GM21723 (cell line): ENCODE results near the gene NPTXR.
"Not testable (repeated sequence)": the region's sequence is repeated elsewhere in the genome, so short reads cannot be mapped to it uniquely, and the experiment has no call there.

Experiments used
- ATAC-seq: cut with Tn5 transposase; IDR thresholded peaks from one replicate; pipeline ENCODE4 v1.9.1; 2021; ENCODE audit warnings: mild to moderate bottlenecking, moderate library complexity; ENCODE audit not compliant: unreplicated experiment

The NPTXR gene

DNA sequence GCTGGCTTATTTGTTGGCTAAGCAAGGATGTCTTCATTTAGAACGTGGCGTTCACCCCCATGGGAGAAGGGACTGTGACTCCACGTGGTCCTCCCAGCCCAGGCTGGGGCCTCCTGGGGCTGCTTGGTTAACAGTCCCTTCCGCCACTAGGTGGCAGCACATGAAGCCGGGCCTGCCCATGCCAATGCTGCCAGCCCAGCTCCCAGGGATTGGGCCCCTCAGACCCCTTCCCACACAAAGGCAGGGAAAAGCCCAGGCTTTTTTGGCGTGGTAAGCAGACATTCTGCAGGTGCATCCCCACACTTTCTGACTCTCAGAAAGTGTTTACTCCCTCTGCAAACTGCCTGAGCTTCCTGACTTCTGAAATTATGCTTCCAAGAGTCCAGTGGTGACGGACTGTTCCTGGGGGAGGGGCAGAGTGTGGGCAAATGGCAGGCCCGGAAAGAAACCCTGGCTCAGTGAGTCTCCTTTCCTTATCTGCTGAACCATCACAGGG lies 25.1 kb upstream of the NPTXR start:
- no peak for ATAC-seq

DNA sequence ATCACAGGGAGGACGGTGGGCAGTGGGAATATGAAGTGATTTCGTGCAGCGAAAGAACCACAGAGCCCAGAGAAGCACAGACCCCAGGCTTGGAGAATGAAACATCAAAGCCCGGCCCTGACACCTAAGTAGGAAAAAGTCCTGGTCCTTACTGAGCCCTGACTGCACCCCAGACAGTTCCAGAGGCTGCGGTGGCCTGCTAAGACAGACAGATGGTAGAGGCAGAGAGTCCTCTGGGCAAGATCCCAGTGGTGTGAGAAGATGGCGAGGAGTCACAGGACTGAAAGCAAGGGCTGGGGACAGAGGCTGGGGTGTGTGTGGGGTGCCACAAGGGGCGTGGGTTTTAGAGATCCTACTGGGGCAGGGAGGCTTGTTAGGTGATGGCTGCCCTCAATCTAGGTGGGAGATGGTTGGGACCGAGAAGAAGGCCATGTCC lies 24.5 kb upstream of the NPTXR start:
- no peak for ATAC-seq

- ATAC-seq, result no peak
Observed at GRCh38 chr22:38867471-38868285, 23.9 kb upstream of the NPTXR start.

- no peak for ATAC-seq
Observed at GRCh38 chr22:38867124-38867455, 23.3 kb upstream of the NPTXR start.

GRCh38 chr22:38866399-38867123 lies 22.7 kb upstream of the NPTXR start:
- no peak for ATAC-seq

DNA sequence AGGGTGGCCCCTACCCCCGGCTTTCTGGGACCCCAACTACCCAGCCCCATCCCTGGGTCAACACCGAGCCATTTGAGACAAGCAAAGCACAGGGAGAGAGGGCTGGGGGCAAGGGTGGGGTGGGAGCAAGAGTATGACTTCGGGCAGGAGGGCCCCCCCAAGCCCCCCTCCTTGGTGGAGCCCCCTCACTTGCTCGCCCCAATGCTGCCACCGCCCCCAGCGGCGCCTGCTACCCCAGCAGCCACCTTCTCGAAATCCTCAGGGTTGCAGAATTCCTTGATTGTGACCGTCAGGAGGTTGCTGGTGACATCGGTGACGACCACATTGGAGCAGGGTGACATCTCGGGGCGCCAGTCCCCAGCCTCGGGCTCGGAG lies 22.2 kb upstream of the NPTXR start:
- no peak for ATAC-seq

DNA sequence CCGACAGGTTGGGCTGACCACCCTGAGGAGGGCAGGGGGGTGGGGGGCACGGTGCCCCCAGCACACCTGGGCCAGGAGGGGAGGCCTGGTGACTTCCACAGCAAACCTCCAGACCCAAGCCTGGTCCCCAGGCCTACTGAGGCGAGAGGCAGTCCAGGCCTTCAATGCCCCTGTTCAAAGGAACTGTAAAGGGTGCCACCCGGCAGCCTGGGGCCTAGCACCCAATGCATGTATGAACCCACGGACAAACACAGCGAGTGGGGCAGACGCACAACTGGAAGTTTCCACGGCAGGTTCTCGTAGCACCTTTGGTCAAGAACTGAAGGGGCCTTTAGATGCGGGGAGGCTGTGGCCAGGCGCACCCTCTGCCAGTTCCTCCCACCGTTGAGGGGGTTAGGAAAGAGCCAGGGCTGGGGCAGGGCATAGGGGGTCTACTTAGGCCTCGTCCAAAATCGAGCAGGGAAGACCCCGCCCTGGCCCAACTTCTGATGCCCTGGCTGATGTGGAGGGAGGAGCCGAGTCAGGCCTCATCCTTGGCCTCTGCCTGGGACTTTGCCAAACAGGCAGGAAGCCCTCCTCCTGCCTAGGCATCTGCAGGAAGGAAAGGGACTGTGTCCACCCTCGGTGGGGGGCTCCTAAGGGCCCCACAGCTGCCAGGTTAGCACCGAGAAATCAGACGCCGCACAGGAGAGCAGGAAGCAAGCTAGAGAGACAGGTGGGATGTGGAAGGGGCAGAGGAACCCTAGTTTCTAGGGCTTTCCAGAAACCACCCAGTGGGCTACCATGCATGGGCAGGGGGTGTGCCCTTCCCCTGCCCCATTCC lies 21.6 kb upstream of the NPTXR start:
- ATAC-seq, result no peak

DNA sequence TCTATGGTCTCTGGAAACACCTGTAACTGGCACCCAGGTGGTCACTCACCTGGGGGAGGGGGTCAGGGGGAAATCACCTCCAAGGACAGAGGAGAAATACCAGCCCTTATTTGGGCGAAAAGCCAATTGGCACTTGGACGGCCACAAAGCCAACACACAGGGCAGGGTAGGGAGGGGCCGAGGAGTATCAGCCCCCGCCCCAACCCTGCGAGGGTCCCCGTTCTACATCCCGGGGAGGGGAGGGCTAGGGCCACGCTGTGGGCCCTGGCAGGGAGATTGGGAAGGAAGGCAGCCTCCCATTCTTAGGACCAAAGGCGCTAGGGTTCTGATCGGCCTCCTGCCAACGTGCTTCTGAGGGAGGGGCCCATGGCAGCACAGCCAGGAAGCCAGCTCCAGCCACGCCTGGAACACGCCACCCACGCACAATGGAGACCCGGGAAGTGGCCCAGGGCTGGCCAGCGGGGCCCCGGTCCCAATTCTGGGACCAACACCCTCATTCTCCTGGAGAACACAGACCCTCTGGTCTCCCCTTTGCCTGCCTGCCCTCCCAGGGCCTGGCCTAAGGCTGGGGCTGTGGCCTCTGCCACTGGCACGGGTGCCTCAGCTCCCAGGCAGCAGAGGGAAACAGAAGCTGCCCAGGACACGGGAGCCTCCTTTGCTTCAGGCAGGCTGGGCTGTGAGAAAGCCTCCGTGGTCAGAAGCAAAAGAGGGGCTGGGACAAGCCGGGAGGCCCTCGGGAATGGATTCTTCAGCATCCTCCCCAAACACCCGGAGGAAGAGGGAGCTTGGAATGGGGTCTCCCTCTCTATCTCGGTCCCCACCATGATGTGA lies 20.7 kb upstream of the NPTXR start:
- ATAC-seq, result no peak

- no peak for ATAC-seq
Observed at GRCh38 chr22:38863531-38864131, 19.8 kb upstream of the NPTXR start.

DNA sequence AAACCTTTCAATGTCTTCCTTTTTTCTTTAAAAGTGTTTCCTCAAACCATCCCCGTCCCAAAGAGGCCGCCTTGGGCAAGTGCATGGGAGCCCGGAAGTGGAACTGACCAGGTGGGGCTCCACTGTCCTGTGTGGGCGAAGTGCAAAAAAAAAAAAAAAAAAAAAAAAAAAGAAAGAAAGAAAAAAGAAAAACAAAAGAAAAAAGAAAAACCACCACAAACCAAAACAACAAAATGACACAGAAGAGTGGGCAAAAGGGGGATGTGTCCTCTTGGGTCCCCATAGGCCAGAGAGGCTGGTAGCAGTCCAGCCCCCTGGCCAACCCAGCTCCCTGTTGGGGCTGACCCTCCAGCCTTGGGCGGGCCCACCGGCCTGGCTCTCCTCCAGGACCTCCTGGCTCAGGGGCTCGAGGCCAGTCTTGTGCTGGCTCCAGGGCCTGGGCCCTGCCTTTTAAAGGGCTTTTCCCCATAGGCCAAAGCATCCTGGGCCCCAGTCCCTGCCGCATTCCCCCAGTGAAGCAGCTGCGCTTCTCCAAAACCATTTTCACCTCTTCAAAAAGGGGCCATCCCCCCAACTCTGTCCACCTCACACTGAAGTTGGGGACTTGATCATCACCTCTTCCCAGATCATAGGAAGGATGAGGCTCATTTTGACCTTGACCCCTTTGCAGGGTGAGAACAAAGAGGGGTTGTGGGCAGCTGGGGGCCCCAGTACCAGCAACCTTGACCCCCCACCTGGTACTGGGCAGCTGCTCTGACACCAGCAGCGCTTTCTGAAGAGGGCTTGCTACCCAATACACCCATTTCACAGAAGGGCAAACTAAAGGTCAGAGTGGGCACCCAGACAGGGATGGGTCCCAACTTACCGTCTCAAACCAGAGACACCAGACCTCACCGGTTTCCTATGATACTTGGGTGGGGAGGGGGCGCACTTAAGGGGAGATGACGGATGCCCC lies 18.8 kb upstream of the NPTXR start:
- no peak for ATAC-seq

GRCh38 chr22:38861927-38862326 lies 18.1 kb upstream of the NPTXR start:
- no peak for ATAC-seq

- no peak for ATAC-seq
Observed at GRCh38 chr22:38861170-38861876, 17.5 kb upstream of the NPTXR start.

DNA sequence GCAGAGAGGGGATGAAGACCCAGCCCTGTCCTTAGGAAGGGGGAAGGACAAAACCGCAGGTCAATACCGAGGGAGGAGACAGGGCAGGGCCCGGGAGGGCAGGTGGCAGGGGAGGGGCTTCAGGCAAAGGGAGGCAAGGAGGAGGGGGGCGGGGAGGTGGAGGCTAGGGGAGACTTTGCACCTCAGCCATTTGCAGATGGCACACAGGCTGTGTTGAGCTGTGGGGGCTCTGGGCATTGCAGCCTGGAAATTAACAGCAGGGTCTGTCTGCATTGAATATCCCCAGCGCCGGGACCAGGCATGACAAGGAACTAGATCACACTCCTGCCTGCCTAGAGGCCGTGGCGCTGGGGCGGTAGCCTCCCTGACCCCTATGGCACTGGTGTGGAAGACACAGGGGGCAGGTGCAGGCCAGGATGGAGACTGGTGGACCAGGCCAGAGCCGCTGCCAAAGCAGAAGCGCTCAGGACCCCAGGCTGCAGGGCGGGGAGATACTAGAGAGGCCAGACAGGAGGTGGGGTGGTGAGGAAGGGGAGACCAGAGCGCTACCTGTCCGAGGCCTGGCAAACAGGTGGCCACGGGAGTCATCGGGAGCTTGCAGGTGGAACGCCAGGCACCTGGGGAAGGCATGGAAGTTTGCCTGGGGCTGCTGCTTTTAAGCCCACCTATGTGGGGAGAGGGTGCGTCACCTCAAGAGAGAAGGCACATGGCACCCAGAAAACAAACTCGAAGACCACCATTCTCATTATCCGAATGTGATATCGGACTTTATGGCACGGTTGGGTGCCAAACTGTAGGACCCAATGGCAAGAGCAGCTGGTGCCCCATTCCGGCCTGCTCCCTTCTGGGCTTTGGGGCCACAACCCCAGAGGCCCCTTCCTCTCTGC lies 16.7 kb upstream of the NPTXR start:
- no peak for ATAC-seq

DNA sequence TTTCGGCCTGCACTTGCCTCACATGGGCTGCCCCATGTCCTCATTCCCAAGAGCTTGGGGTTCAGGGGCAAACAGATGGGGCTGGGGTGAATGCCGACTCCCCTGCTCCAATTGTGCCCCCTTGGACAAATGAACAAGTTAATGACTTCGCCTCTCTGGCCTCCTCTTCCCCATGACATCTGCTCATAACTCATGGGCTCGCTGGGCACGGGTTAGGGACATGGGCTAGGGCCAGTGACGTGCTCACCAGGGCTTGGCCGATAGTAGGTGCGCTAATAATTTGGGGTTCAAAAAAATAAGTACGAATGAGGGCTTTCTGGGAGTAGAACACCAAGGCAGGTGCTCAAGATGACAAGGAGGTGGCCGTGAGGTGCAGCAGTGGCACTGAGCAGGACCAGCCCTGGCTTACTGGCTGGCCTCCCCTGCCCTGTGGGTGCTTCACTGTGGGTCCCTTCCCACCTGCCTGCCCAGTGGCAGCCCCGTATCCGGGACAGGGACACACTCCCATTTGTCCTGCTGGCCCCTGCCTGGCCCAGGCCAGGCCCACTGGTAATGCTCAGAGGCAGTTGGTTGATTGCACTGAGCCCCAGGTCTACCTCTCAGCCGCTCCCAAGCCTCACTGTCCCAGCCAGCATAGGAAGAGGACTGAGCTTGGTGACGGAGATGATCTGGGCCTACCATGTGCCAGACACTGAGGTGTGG lies 15.9 kb upstream of the NPTXR start:
- ATAC-seq, result no peak

- no peak for ATAC-seq
Observed at GRCh38 chr22:38858492-38858891, 14.7 kb upstream of the NPTXR start.

DNA sequence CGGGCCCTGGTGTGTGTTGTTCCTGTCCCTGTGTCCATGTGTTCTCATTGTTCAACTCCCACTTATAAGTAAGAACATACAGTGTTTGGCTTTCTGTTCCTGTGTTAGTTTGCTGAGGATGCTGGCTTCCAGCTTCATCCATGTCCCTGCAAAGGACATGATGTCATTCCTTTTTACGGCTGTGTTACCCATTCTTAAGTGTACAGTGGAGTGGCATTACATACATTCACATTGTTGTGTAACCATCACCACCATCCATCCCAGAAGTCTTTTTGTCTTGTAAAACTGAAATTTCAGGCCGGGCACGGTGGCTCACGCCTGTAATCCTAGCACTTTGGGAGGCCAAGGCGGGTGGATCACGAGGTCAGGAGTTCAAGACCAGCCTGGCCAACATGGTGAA lies 10.6 kb upstream of the NPTXR start:
- ATAC-seq, result not testable (repeated sequence)

GRCh38 chr22:38853883-38854282 lies 10.1 kb upstream of the NPTXR start:
- not testable (repeated sequence) for ATAC-seq
